GM23338 (cell line): ENCODE measurements around the gene SPON2. TPM values are rescaled to one million over a fixed set of nuclear protein-coding genes. Genes with fewer than 3 reads are reported as not detected.

Experiments
- ATAC-seq: fragments of 200-7000 bp; cut with Tn5 transposase; 3 replicates; pipeline ENCODE4 v1.9.1; 2020
- DNase-seq: peaks from one replicate; pipeline ENCODE4 v3.0.0-alpha.2; 2015; ENCODE audit warnings: low spot score
- H2AFZ ChIP-seq: fragments of 200-600 bp; sonication (generic); 2 replicates; pipeline ENCODE4 v1.8.0; 2016; ENCODE audit warnings: antibody characterized with exemption, mild to moderate bottlenecking, moderate library complexity
- H3F3A ChIP-seq: fragments of 200-600 bp; sonication (generic); replicated peaks from 2 replicates; pipeline ENCODE4 v1.8.0; 2017; ENCODE audit warnings: antibody characterized with exemption, mixed run types, low read depth
- H3K27ac ChIP-seq: fragments of 200-600 bp; sonication (generic); 2 replicates; pipeline ENCODE4 v1.6.1; 2016; ENCODE audit warnings: low read depth
- H3K27me3 ChIP-seq: fragments of 200-600 bp; sonication (generic); 2 replicates; pipeline ENCODE4 v1.8.0; 2016; ENCODE audit warnings: mild to moderate bottlenecking, mixed run types, moderate library complexity; ENCODE audit not compliant: insufficient read depth
- H3K36me3 ChIP-seq: fragments of 200-600 bp; sonication (generic); 2 replicates; pipeline ENCODE4 v1.8.0; 2016; ENCODE audit warnings: mild to moderate bottlenecking; ENCODE audit not compliant: insufficient read depth
- H3K4me1 ChIP-seq: fragments of 200-600 bp; sonication (generic); 2 replicates; pipeline ENCODE4 v1.8.0; 2016; ENCODE audit warnings: mild to moderate bottlenecking, moderate library complexity; ENCODE audit not compliant: insufficient read depth
- H3K4me2 ChIP-seq: fragments of 200-600 bp; sonication (generic); 2 replicates; pipeline ENCODE4 v1.7.1; 2017; ENCODE audit warnings: mixed run types
- H3K4me3 ChIP-seq: fragments of 200-600 bp; sonication (generic); 2 replicates; pipeline ENCODE4 v1.6.1; 2016; ENCODE audit warnings: mixed run types
- H3K79me2 ChIP-seq: fragments of 200-600 bp; sonication (generic); replicated peaks from 2 replicates; pipeline ENCODE4 v1.8.0; 2017; ENCODE audit warnings: mild to moderate bottlenecking; ENCODE audit not compliant: insufficient read depth
- H3K9me2 ChIP-seq: fragments of 200-600 bp; sonication (generic); 2 replicates; pipeline ENCODE4 v1.8.0; 2017; ENCODE audit not compliant: insufficient read depth
- H4K20me1 ChIP-seq: fragments of 200-600 bp; sonication (generic); replicated peaks from 2 replicates; pipeline ENCODE4 v1.8.0; 2017; ENCODE audit warnings: mild to moderate bottlenecking; ENCODE audit not compliant: insufficient read depth
- H3K27ac Mint-ChIP-seq: 2 replicates; pipeline ENCODE4 v1.8.0; 2020; ENCODE audit warnings: inconsistent platforms, mild to moderate bottlenecking, moderate library complexity, mixed read lengths
- H3K27me3 Mint-ChIP-seq: 3 replicates; pipeline ENCODE4 v1.8.0; 2022; ENCODE audit warnings: low read depth, mild to moderate bottlenecking, moderate library complexity, mixed read lengths, inconsistent platforms; ENCODE audit not compliant: insufficient read depth, poor library complexity
- H3K36me3 Mint-ChIP-seq: 3 replicates; pipeline ENCODE4 v1.8.0; 2021; ENCODE audit warnings: low read depth, mild to moderate bottlenecking, inconsistent platforms, moderate library complexity, mixed read lengths
- H3K4me1 Mint-ChIP-seq: 3 replicates; pipeline ENCODE4 v1.8.0; 2020; ENCODE audit warnings: mild to moderate bottlenecking, inconsistent platforms, mixed read lengths
- H3K4me3 Mint-ChIP-seq: 3 replicates; pipeline ENCODE4 v1.8.0; 2021; ENCODE audit warnings: moderate library complexity, mild to moderate bottlenecking, inconsistent platforms, mixed read lengths
- H3K9me3 Mint-ChIP-seq: 3 replicates; pipeline ENCODE4 v1.8.0; 2020; ENCODE audit warnings: moderate library complexity, mild to moderate bottlenecking, inconsistent platforms, mixed read lengths
- CREB1 ChIP-seq: fragments of 250-450 bp; sonication (Bioruptor Pico); IDR thresholded peaks from 2 replicates; pipeline ENCODE4 v1.5.0; 2020; ENCODE audit warnings: low read depth, mild to moderate bottlenecking, moderate library complexity
- CTCF ChIP-seq, 2 experiments: fragments of 200-600 bp in 1 of 2; sonication (generic) in 1 of 2; conservative IDR thresholded peaks; 2 replicates each; pipeline versions ENCODE4 v1.5.1 to v1.6.1; 2016 to 2017; ENCODE audit warnings: antibody characterized with exemption in 2 of 2, low read depth in 2 of 2, mild to moderate bottlenecking in 2 of 2, moderate library complexity in 1 of 2
- ETS1 ChIP-seq: IDR thresholded peaks from 2 replicates; pipeline ENCODE4 v1.6.1; 2016; ENCODE audit warnings: antibody characterized with exemption
- EZH2 ChIP-seq: fragments of 200-600 bp; sonication (generic); IDR thresholded peaks from one replicate; pipeline ENCODE4 v1.8.0; 2017; ENCODE audit warnings: antibody characterized with exemption, mild to moderate bottlenecking, low read depth; ENCODE audit not compliant: unreplicated experiment
- EZH2phosphoT487 ChIP-seq: fragments of 200-600 bp; sonication (generic); IDR thresholded peaks from one replicate; pipeline ENCODE4 v1.8.1; 2018; ENCODE audit warnings: antibody characterized with exemption; ENCODE audit not compliant: unreplicated experiment
- JUNB ChIP-seq: IDR thresholded peaks from one replicate; pipeline ENCODE4 v1.6.1; 2016; ENCODE audit warnings: antibody characterized with exemption; ENCODE audit not compliant: unreplicated experiment
- NANOG ChIP-seq: IDR thresholded peaks from 2 replicates; pipeline ENCODE4 v1.6.1; 2016; ENCODE audit warnings: antibody characterized with exemption, borderline replicate concordance
- REST ChIP-seq: IDR thresholded peaks from one replicate; pipeline ENCODE4 v1.6.1; 2018; ENCODE audit warnings: antibody characterized with exemption; ENCODE audit not compliant: unreplicated experiment
- STAT1 ChIP-seq: IDR thresholded peaks from one replicate; pipeline ENCODE4 v1.6.1; 2016; ENCODE audit warnings: antibody characterized with exemption; ENCODE audit not compliant: unreplicated experiment
- ZNF114 ChIP-seq: fragments of 250-450 bp; sonication (Bioruptor Pico); IDR thresholded peaks from 2 replicates; pipeline ENCODE4 v1.5.0; 2020; ENCODE audit warnings: mild to moderate bottlenecking, moderate library complexity
- polyA plus RNA-seq: library from polyadenylated mRNA; unstranded; fragments of >200 nt; fragmentation: Nextera tagmentation; extraction: Ambion mirVana; gene quantifications from 2 replicates; pipeline ENCODE4 v1.2.1, GENCODE V29; 2016
- total RNA-seq: library from RNA; depleted of rRNA; stranded (reverse); fragments of >200 nt; shearing (Covaris generic); gene quantifications from 2 replicates; pipeline ENCODE4 v1.2.3, GENCODE V29; 2014

Gene SPON2
- total and polyA plus RNA-seq, 2 experiments from 2014 or later: 2.1 to 2.4 TPM

GRCh38 chr4:1211371-1211770, 39.0 kb upstream of the SPON2 start:
- ATAC-seq (no peak), DNase-seq (no peak)
- Histone ChIP-seq H3K79me2 (no peaks in the 10 kb centered on the region), H4K20me1 (0 out of 2 replicates have a peak, but pooled peaks cover 5% of the 10 kb centered on the region), H2AFZ (no peak overlapping the region), H3K9me2 (no peaks in the 10 kb centered on the region), H3K27me3 (no peaks in the 10 kb centered on the region), H3K27ac (no peak overlapping the region), H3K36me3 (no peaks in the 10 kb centered on the region; the same call in 1 of the 2 replicates), H3K4me3 (no peak overlapping the region), H3K4me2 (no peak overlapping the region), H3K4me1 (no peaks in the 10 kb centered on the region), H3F3A (no peaks in the 10 kb centered on the region)
- no peaks in the 10 kb centered on the region for H3K9me3 Mint-ChIP-seq
- no peak overlapping the region for H3K27ac Mint-ChIP-seq
- TF ChIP-seq EZH2 (no peak), REST (no peak), CTCF (conservative IDR thresholded peaks at IDR 0.05; ENCODE audit: low read depth in 2 of 2) (no peak), EZH2phosphoT487 (no peak), STAT1 (no peak), CREB1 (CRISPR knock-in tag) (no peak), ETS1 (no peak)
- H3K36me3 Mint-ChIP-seq: peaks cover 15% of the 10 kb centered on the region
- no peaks in the 10 kb centered on the region; the same call in 2 of the 3 replicates for H3K4me1 Mint-ChIP-seq
- no peak overlapping the region for H3K4me3 Mint-ChIP-seq
- H3K27me3 Mint-ChIP-seq: peaks cover 4% of the 10 kb centered on the region

GRCh38 chr4:1210971-1211370, 38.6 kb upstream of the SPON2 start:
- Histone ChIP-seq H3F3A (no peaks in the 10 kb centered on the region), H3K4me1 (no peaks in the 10 kb centered on the region), H3K27me3 (no peaks in the 10 kb centered on the region), H3K36me3 (no peaks in the 10 kb centered on the region; the same call in 1 of the 2 replicates), H3K4me3 (no peak overlapping the region), H3K9me2 (no peaks in the 10 kb centered on the region), H3K27ac (no peak overlapping the region), H2AFZ (no peak overlapping the region), H3K4me2 (no peak overlapping the region), H4K20me1 (0 out of 2 replicates have a peak, but pooled peaks cover 5% of the 10 kb centered on the region), H3K79me2 (no peaks in the 10 kb centered on the region)
- TF ChIP-seq EZH2 (no peak), NANOG (no peak), ZNF114 (CRISPR knock-in tag) (no peak), CREB1 (CRISPR knock-in tag) (no peak), JUNB (no peak)
- no peaks in the 10 kb centered on the region for H3K9me3 Mint-ChIP-seq
- H3K4me3 Mint-ChIP-seq: no peak overlapping the region
- DNase-seq: no peak
- H3K27me3 Mint-ChIP-seq: peaks cover 2% of the 10 kb centered on the region
- ATAC-seq: no peak
- no peak overlapping the region for H3K27ac Mint-ChIP-seq
- H3K4me1 Mint-ChIP-seq: no peaks in the 10 kb centered on the region; the same call in 2 of the 3 replicates
- peaks cover 11% of the 10 kb centered on the region for H3K36me3 Mint-ChIP-seq
